NB4 (cell line): Measurements from ENCODE around the gene ACTR3C.

ENCODE experiments used
- CTCF ChIP-seq: IDR thresholded peaks from one replicate; pipeline ENCODE4 v1.5.1; 2012; ENCODE audit warnings: low read depth, low read length
- MYC ChIP-seq: IDR thresholded peaks from 2 replicates; pipeline ENCODE4 v1.6.1; 2011; ENCODE audit warnings: low read depth, low read length
- POLR2A ChIP-seq: IDR thresholded peaks from 2 replicates; pipeline ENCODE4 v1.6.1; 2011; ENCODE audit warnings: mild to moderate bottlenecking; ENCODE audit not compliant: insufficient read length; ENCODE audit errors: extremely low read depth

- no peak for TF ChIP-seq CTCF
- TF ChIP-seq MYC: no peak
- TF ChIP-seq POLR2A: no peak
These were observed 41.8 kb upstream of the ACTR3C start for GRCh38 chr7:150365194-150365593.
